ENCODE results near the gene RBMS3.

GRCh38 chr3:29249829-29250345 is 31.0 kb upstream of the RBMS3 start:
- TF ChIP-seq ZNF274 (IDR thresholded peaks at IDR 0.05; ENCODE audit: borderline replicate concordance, extremely low read depth, low read length), result no peak
- TF ChIP-seq HDAC6 (IDR thresholded peaks at IDR 0.05; ENCODE audit: low read depth, low read length), result no peak
- no peak for TF ChIP-seq PHF8 (conservative IDR thresholded peaks at IDR 0.05; ENCODE audit: low read depth, low read length)
- no peak for TF ChIP-seq POLR2AphosphoS5 (IDR thresholded peaks at IDR 0.05; ENCODE audit: low read depth, low read length)
- no peak for TF ChIP-seq CTCF (IDR thresholded peaks at IDR 0.05; ENCODE audit: control extremely low read depth in 1 of 3, insufficient read depth in 1 of 3, low read depth in 1 of 3, low read length in 3 of 3)
- no peak for TF ChIP-seq SP1 (IDR thresholded peaks at IDR 0.05; ENCODE audit: low read depth, low read length)
- no peak for TF ChIP-seq RFX5 (IDR thresholded peaks at IDR 0.05; ENCODE audit: borderline replicate concordance, low read depth, low read length)
- no peak for TF ChIP-seq E2F6 (IDR thresholded peaks at IDR 0.05)
- no peak for TF ChIP-seq KDM1A (IDR thresholded peaks at IDR 0.05; ENCODE audit: borderline replicate concordance, low read length)
- TF ChIP-seq ATF2 (IDR thresholded peaks at IDR 0.05; ENCODE audit: low read length), result no peak
- no peak for TF ChIP-seq USF2 (IDR thresholded peaks at IDR 0.05; ENCODE audit: low read length)
